Panc1 (cell line): ENCODE measurements around the gene ZNF563. TPM values are rescaled to one million over a fixed set of nuclear protein-coding genes. Genes with fewer than 3 reads are reported as not detected.

Experiments
- ATAC-seq: fragments of 200-7000 bp; cut with Tn5 transposase; 2 replicates; pipeline ENCODE4 v1.9.1; 2020; ENCODE audit warnings: mild to moderate bottlenecking, moderate library complexity
- BruUV-seq: library from RNA; stranded (reverse); fragments of 400-500 nt; replicated peaks from 2 replicates; lab custom pipeline; 2021; lab: Mats Ljungman, UMichigan
- CTCF ChIA-PET: fragments of 300-600 bp; sonication (Branson Sonifier 250); formaldehyde crosslinking; loops from one replicate; lab custom pipeline; 2022; ENCODE audit warnings: antibody characterized with exemption; lab: Charles Lee
- POLR2A ChIA-PET: fragments of 300-600 bp; sonication (Branson Sonifier 250); formaldehyde crosslinking; loops from one replicate; lab custom pipeline; 2022; ENCODE audit warnings: antibody characterized with exemption; lab: Charles Lee
- DNase-seq: peaks from one replicate; pipeline ENCODE4 v3.0.0-alpha.2; 2010; ENCODE audit warnings: low read depth, low spot score
- H3K27ac ChIP-seq: 2 replicates; pipeline ENCODE4 v1.5.1; 2011; ENCODE audit warnings: mild to moderate bottlenecking, low read length, inconsistent platforms
- H3K27me3 ChIP-seq: fragments of 200-500 bp; sonication (Bioruptor generic); 2 replicates; pipeline ENCODE4 v1.6.0; 2014; ENCODE audit warnings: low read length, inconsistent platforms; ENCODE audit not compliant: control insufficient read depth, insufficient read depth
- H3K36me3 ChIP-seq: fragments of 200-500 bp; sonication (Bioruptor generic); 2 replicates; pipeline ENCODE4 v1.5.1; 2014; ENCODE audit warnings: inconsistent platforms, mild to moderate bottlenecking, low read length, moderate library complexity; ENCODE audit not compliant: control insufficient read depth, insufficient read depth
- H3K4me1 ChIP-seq: 2 replicates; pipeline ENCODE4 v1.5.1; 2011; ENCODE audit warnings: inconsistent platforms, mild to moderate bottlenecking, low read length, moderate library complexity; ENCODE audit not compliant: control insufficient read depth, insufficient read depth
- H3K4me3 ChIP-seq, 2 experiments: 2 replicates each; pipeline ENCODE4 v1.5.1; 2011 to 2012; ENCODE audit warnings: low read depth in 2 of 2, low read length in 2 of 2, mild to moderate bottlenecking in 2 of 2, inconsistent platforms in 1 of 2, moderate library complexity in 1 of 2
- H3K9me3 ChIP-seq: fragments of 200-500 bp; sonication (Bioruptor generic); 2 replicates; pipeline ENCODE4 v1.5.1; 2014; ENCODE audit warnings: low read depth, mild to moderate bottlenecking, inconsistent platforms, low read length, moderate library complexity; ENCODE audit not compliant: control insufficient read depth, insufficient read depth
- POLR2AphosphoS5 ChIP-seq: IDR thresholded peaks from 2 replicates; pipeline ENCODE4 v1.6.1; 2012; ENCODE audit warnings: mild to moderate bottlenecking, low read depth, low read length, moderate library complexity
- SIN3A ChIP-seq: IDR thresholded peaks from 2 replicates; pipeline ENCODE4 v1.6.1; 2012; ENCODE audit warnings: low read depth, mild to moderate bottlenecking, low read length, moderate library complexity, borderline replicate concordance; ENCODE audit not compliant: insufficient read depth
- TCF7L2 ChIP-seq: IDR thresholded peaks from 2 replicates; pipeline ENCODE4 v1.6.1; 2011; ENCODE audit warnings: mild to moderate bottlenecking, low read depth, low read length, inconsistent platforms
- in situ Hi-C: cut with HindIII; loops from 2 replicates; pipeline ENCODE4 v1.10.0; 2016; ENCODE audit warnings: low sequenced_read_pairs, low pct_unique_long_range_greater_than_20kb
- intact Hi-C: fragments of 100-400 bp; cut with micrococcal nuclease; formaldehyde crosslinking; loops from one replicate; pipeline ENCODE4 v1.10.0; 2022; ENCODE audit not compliant: unreplicated experiment
- total RNA-seq: library from RNA; stranded (reverse); gene quantifications from one replicate; pipeline ENCODE4 v1.2.1, GENCODE V29; 2021; ENCODE audit not compliant: unreplicated experiment
- TF ChIP-seq, protein P1 (sequence below): fragments of 450-650 bp; IDR thresholded peaks from 2 replicates; pipeline ENCODE4 v1.5.1; 2017; ENCODE audit warnings: mild to moderate bottlenecking
- TF ChIP-seq, protein P2 (sequence below), 2 experiments: IDR thresholded peaks; 2 replicates each; pipeline ENCODE4 v1.6.1; 2011 to 2012; ENCODE audit warnings: low read depth in 2 of 2, control low read depth in 1 of 2, low read length in 1 of 2, mild to moderate bottlenecking in 1 of 2, moderate library complexity in 1 of 2; ENCODE audit not compliant: insufficient read depth in 1 of 2

ZNF563 gene
- total RNA-seq, 1 experiment from 2014 or later, result 2.2 TPM

DNA sequence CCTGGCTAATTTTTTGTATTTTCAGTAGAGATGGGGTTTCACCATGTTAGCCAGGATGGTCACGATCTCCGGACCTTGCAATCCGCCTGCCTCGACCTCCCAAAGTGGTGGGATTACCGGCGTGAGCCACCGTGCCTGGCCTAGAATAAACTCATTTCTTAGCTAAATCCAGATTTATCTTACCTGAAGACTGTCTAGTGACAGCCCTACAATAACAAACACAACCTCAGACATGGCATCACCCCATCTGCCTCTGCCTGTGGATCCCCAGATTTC is 43.7 kb downstream of the ZNF563 start:
- intact Hi-C loops (no loop called here), in situ Hi-C loops (no loop called here)
- Histone ChIP-seq H3K27me3 (no peaks in the 10 kb centered on the region), H3K27ac (no peak overlapping the region), H3K36me3 (peaks cover 2% of the 10 kb centered on the region; the same call in 1 of the 2 replicates), H3K9me3 (peaks cover 3% of the 10 kb centered on the region; the same call in 1 of the 2 replicates), H3K4me1 (no peaks in the 10 kb centered on the region), H3K4me3 (no peak overlapping the region)
- TF ChIP-seq, protein P1, sequence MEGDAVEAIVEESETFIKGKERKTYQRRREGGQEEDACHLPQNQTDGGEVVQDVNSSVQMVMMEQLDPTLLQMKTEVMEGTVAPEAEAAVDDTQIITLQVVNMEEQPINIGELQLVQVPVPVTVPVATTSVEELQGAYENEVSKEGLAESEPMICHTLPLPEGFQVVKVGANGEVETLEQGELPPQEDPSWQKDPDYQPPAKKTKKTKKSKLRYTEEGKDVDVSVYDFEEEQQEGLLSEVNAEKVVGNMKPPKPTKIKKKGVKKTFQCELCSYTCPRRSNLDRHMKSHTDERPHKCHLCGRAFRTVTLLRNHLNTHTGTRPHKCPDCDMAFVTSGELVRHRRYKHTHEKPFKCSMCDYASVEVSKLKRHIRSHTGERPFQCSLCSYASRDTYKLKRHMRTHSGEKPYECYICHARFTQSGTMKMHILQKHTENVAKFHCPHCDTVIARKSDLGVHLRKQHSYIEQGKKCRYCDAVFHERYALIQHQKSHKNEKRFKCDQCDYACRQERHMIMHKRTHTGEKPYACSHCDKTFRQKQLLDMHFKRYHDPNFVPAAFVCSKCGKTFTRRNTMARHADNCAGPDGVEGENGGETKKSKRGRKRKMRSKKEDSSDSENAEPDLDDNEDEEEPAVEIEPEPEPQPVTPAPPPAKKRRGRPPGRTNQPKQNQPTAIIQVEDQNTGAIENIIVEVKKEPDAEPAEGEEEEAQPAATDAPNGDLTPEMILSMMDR, result no peak
- TF ChIP-seq TCF7L2 (no peak), SIN3A (no peak), POLR2AphosphoS5 (no peak)
- TF ChIP-seq, protein P2, sequence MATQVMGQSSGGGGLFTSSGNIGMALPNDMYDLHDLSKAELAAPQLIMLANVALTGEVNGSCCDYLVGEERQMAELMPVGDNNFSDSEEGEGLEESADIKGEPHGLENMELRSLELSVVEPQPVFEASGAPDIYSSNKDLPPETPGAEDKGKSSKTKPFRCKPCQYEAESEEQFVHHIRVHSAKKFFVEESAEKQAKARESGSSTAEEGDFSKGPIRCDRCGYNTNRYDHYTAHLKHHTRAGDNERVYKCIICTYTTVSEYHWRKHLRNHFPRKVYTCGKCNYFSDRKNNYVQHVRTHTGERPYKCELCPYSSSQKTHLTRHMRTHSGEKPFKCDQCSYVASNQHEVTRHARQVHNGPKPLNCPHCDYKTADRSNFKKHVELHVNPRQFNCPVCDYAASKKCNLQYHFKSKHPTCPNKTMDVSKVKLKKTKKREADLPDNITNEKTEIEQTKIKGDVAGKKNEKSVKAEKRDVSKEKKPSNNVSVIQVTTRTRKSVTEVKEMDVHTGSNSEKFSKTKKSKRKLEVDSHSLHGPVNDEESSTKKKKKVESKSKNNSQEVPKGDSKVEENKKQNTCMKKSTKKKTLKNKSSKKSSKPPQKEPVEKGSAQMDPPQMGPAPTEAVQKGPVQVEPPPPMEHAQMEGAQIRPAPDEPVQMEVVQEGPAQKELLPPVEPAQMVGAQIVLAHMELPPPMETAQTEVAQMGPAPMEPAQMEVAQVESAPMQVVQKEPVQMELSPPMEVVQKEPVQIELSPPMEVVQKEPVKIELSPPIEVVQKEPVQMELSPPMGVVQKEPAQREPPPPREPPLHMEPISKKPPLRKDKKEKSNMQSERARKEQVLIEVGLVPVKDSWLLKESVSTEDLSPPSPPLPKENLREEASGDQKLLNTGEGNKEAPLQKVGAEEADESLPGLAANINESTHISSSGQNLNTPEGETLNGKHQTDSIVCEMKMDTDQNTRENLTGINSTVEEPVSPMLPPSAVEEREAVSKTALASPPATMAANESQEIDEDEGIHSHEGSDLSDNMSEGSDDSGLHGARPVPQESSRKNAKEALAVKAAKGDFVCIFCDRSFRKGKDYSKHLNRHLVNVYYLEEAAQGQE (IDR thresholded peaks at IDR 0.05; ENCODE audit: insufficient read depth in 1 of 2, low read depth in 2 of 2, low read length in 1 of 2), result no peak
- BruUV-seq, result no TSS peak
- no peak for DNase-seq
- CTCF ChIA-PET, result no interaction called here
- POLR2A ChIA-PET, result no interaction called here
- no peak for ATAC-seq

DNA sequence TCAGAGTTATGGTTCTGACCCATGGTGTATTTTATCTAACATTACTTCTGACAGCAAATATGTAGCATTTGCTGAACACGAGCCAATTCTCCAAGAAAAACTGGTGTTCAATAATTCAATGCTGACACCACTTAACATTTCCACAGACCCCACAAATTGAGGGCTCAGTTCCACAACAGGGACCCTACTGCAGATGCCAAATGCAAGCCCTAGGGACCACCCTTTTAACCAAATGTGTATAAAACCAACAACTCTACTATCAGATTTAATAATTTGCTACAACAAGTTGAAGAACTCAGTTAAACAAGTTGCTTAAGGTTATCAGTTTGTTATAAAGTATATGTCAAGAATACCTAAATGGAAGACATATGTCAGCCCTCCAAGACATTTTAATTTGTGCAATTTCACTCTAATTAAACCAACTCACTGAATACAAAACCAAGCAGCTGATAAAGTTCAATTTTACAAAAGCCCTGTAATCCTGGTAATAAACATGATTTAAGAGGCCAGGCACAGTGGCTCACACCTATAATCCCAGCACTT is 45.4 kb downstream of the ZNF563 start:
- Histone ChIP-seq H3K4me1 (no peaks in the 10 kb centered on the region), H3K4me3 (no peak overlapping the region), H3K27ac (no peak overlapping the region), H3K9me3 (peaks cover 5% of the 10 kb centered on the region; the same call in 1 of the 2 replicates), H3K36me3 (no peaks in the 10 kb centered on the region), H3K27me3 (no peaks in the 10 kb centered on the region)
- TF ChIP-seq, protein P1, result no peak
- no peak for TF ChIP-seq TCF7L2
- no peak for TF ChIP-seq POLR2AphosphoS5
- TF ChIP-seq SIN3A, result no peak
- TF ChIP-seq, protein P2 (IDR thresholded peaks at IDR 0.05; ENCODE audit: insufficient read depth in 1 of 2, low read depth in 2 of 2, low read length in 1 of 2), result no peak
- intact Hi-C loops (no loop called here), in situ Hi-C loops (no loop called here)
- no TSS peak for BruUV-seq
- DNase-seq (no peak), ATAC-seq (no peak)
- POLR2A ChIA-PET, result no interaction called here
- CTCF ChIA-PET, result no interaction called here
